Measurements from ENCODE around the gene INSRR. TPM values are rescaled to one million over a fixed set of nuclear protein-coding genes. Genes with fewer than 3 reads are reported as not detected.

INSRR gene
- total and polyA plus RNA-seq, 9 of the 15 experiments (the other 6 are each of a cell fraction or from before 2014, with no cell fraction given), result 0.03 to 0.18 (median 0.06) TPM; not detected in 3

DNA sequence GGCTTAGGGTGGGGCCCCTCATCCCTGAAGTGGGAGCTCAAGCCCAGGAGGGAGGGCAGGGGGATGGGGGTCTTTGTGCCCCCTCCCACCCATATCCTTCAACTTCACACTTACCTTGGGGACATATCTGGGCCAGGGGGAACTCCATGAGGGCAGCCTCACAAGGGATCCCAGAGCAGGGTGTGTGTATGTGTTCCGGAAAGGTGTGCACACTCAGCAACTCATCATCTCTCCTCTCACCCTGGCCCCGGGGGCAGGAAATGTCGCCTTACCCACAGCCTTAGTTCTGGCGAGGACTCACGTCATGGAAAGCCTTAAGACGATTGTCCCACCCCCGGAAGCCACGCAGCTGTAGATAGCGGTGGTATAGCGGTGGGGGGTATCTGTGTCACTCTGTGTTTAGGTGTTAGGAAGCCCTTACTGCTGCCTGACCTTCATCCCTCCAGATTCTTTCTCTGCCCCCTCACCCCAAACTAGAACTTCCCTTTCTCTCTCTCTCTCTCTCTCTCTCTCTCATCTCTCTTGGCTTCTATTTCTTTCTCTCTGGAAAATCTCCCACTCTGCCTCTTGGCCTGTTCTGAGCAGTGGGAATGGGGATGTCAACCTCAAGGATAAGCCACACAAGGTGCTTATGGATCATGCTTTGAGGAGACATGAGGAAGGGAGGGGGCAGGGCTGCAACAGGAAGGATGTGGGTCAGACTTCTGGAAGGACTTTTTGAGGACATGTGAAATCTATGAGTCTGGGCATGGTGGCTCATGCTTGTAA lies 42.2 kb downstream of the INSRR start, which contains the start of gene SH2D2A (continued):
- TF ChIP-seq, protein P1, sequence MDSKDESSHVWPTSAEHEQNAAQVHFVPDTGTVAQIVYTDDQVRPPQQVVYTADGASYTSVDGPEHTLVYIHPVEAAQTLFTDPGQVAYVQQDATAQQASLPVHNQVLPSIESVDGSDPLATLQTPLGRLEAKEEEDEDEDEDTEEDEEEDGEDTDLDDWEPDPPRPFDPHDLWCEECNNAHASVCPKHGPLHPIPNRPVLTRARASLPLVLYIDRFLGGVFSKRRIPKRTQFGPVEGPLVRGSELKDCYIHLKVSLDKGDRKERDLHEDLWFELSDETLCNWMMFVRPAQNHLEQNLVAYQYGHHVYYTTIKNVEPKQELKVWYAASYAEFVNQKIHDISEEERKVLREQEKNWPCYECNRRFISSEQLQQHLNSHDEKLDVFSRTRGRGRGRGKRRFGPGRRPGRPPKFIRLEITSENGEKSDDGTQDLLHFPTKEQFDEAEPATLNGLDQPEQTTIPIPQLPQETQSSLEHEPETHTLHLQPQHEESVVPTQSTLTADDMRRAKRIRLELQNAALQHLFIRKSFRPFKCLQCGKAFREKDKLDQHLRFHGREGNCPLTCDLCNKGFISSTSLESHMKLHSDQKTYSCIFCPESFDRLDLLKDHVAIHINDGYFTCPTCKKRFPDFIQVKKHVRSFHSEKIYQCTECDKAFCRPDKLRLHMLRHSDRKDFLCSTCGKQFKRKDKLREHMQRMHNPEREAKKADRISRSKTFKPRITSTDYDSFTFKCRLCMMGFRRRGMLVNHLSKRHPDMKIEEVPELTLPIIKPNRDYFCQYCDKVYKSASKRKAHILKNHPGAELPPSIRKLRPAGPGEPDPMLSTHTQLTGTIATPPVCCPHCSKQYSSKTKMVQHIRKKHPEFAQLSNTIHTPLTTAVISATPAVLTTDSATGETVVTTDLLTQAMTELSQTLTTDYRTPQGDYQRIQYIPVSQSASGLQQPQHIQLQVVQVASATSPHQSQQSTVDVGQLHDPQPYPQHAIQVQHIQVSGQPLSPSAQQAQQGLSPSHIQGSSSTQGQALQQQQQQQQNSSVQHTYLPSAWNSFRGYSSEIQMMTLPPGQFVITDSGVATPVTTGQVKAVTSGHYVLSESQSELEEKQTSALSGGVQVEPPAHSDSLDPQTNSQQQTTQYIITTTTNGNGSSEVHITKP (IDR thresholded peaks at IDR 0.05; ENCODE audit: partially characterized antibody), result peak; percentile 38
- TF ChIP-seq, protein P2, sequence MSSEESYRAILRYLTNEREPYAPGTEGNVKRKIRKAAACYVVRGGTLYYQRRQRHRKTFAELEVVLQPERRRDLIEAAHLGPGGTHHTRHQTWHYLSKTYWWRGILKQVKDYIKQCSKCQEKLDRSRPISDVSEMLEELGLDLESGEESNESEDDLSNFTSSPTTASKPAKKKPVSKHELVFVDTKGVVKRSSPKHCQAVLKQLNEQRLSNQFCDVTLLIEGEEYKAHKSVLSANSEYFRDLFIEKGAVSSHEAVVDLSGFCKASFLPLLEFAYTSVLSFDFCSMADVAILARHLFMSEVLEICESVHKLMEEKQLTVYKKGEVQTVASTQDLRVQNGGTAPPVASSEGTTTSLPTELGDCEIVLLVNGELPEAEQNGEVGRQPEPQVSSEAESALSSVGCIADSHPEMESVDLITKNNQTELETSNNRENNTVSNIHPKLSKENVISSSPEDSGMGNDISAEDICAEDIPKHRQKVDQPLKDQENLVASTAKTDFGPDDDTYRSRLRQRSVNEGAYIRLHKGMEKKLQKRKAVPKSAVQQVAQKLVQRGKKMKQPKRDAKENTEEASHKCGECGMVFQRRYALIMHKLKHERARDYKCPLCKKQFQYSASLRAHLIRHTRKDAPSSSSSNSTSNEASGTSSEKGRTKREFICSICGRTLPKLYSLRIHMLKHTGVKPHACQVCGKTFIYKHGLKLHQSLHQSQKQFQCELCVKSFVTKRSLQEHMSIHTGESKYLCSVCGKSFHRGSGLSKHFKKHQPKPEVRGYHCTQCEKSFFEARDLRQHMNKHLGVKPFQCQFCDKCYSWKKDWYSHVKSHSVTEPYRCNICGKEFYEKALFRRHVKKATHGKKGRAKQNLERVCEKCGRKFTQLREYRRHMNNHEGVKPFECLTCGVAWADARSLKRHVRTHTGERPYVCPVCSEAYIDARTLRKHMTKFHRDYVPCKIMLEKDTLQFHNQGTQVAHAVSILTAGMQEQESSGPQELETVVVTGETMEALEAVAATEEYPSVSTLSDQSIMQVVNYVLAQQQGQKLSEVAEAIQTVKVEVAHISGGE (CRISPR knock-in tag; IDR thresholded peaks at IDR 0.05), result peak in 1 of 3 experiments; percentile 36; a peak in 1 of 6 replicates
- TF ChIP-seq ILK (tag; IDR thresholded peaks at IDR 0.05; ENCODE audit: borderline replicate concordance, low read depth), result no peak
- TF ChIP-seq ATF1 (CRISPR knock-in tag; IDR thresholded peaks at IDR 0.05), result no peak; the same call in 1 of the 2 replicates
- peak; percentile 92 for TF ChIP-seq ATF1 (tag; IDR thresholded peaks at IDR 0.05)
- TF ChIP-seq RAD21 (CRISPR knock-in tag; conservative IDR thresholded peaks at IDR 0.05 in 1 of 2, IDR thresholded peaks at IDR 0.05 in 1 of 2), result no peak
- peak; percentile 64 for TF ChIP-seq POLR2A (conservative IDR thresholded peaks at IDR 0.05)
- peak; percentile 40; the same call in 1 of the 2 replicates for TF ChIP-seq PHF8 (IDR thresholded peaks at IDR 0.05; ENCODE audit: borderline replicate concordance, low read length)
- TF ChIP-seq NR2C1 (IDR thresholded peaks at IDR 0.05), result peak; percentile 19; the same call in 1 of the 2 replicates
- 0 out of 2 replicates have a peak, but pooled peaks have one; percentile 23 for TF ChIP-seq NR2C1 (tag; IDR thresholded peaks at IDR 0.05)
- TF ChIP-seq, protein P3, sequence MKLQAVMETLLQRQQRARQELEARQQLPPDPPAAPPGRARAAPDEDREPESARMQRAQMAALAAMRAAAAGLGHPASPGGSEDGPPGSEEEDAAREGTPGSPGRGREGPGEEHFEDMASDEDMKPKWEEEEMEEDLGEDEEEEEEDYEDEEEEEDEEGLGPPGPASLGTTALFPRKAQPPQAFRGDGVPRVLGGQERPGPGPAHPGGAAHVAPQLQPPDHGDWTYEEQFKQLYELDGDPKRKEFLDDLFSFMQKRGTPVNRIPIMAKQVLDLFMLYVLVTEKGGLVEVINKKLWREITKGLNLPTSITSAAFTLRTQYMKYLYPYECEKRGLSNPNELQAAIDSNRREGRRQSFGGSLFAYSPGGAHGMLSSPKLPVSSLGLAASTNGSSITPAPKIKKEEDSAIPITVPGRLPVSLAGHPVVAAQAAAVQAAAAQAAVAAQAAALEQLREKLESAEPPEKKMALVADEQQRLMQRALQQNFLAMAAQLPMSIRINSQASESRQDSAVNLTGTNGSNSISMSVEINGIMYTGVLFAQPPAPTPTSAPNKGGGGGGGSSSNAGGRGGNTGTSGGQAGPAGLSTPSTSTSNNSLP (IDR thresholded peaks at IDR 0.05; ENCODE audit: borderline replicate concordance, low read depth, low read length), result no peak
- peak; percentile 35 for TF ChIP-seq POLR2B (IDR thresholded peaks at IDR 0.05; ENCODE audit: low read depth, partially characterized antibody)
- peak; percentile 58 for TF ChIP-seq ETV1 (tag; conservative IDR thresholded peaks at IDR 0.05; ENCODE audit: low read depth)
- peak; percentile 48; the same call in 1 of the 2 replicates for TF ChIP-seq GATAD2B (IDR thresholded peaks at IDR 0.05; ENCODE audit: borderline replicate concordance)
- 0 out of 2 replicates have a peak, but pooled peaks have one; percentile 49 for TF ChIP-seq ESRRA (IDR thresholded peaks at IDR 0.05; ENCODE audit: borderline replicate concordance, low read depth)
- no peak for TF ChIP-seq HNRNPLL (IDR thresholded peaks at IDR 0.05; ENCODE audit: low read depth, low read length, poor library complexity, severe bottlenecking)

Measured in K562 (cell line).